ENCODE results near the gene MDC1. TPM values are rescaled to one million over a fixed set of nuclear protein-coding genes. Genes with fewer than 3 reads are reported as not detected.

Gene MDC1
- total and polyA plus RNA-seq, 2 of the 13 experiments (the other 11 are each of a cell fraction or from before 2014, with no cell fraction given) = 8.4 to 14.0 TPM

DNA sequence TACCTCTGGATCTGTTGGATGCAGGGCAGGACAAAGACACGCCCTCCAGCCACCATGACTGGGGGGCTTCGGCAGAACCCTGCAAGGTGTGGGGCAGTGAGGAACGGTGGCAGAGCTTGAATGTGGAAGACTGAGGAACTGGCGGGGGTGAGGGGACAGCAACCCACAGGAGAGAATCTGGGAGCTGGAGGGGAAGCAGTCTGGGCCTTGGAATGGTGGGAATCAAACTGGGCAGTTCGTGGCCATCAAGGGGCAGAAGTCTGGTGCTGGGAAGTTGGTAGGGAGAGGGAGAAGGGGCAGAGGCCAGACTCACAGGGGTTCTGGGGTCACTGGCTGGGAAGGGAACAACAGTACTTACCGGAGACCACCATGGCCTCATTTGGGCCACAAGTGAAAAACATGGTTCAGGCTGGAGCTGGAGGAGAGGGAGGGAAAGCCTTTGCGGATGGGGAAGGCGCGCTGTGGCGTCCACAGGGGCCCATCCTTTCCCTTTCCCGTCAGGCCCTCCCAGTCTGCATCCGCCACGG, 24.8 kb upstream of the MDC1 start (continued):
- TF ChIP-seq, protein P1, sequence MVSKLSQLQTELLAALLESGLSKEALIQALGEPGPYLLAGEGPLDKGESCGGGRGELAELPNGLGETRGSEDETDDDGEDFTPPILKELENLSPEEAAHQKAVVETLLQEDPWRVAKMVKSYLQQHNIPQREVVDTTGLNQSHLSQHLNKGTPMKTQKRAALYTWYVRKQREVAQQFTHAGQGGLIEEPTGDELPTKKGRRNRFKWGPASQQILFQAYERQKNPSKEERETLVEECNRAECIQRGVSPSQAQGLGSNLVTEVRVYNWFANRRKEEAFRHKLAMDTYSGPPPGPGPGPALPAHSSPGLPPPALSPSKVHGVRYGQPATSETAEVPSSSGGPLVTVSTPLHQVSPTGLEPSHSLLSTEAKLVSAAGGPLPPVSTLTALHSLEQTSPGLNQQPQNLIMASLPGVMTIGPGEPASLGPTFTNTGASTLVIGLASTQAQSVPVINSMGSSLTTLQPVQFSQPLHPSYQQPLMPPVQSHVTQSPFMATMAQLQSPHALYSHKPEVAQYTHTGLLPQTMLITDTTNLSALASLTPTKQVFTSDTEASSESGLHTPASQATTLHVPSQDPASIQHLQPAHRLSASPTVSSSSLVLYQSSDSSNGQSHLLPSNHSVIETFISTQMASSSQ (IDR thresholded peaks at IDR 0.05; ENCODE audit: low read depth) = 0 out of 2 replicates have a peak, but pooled peaks have one; percentile 40
- TF ChIP-seq, protein P1 (CRISPR knock-in tag; IDR thresholded peaks at IDR 0.05; ENCODE audit: borderline replicate concordance) = no peak
- no peak for TF ChIP-seq ZFP1 (CRISPR knock-in tag; IDR thresholded peaks at IDR 0.05)
- no peak for TF ChIP-seq ATF4 (CRISPR knock-in tag; IDR thresholded peaks at IDR 0.05)
- 0 out of 2 replicates have a peak, but pooled peaks have one; percentile 45 for TF ChIP-seq AFF4 (CRISPR knock-in tag; IDR thresholded peaks at IDR 0.05)
- peak; percentile 34; the same call in 1 of the 2 replicates for TF ChIP-seq NR1H2 (CRISPR knock-in tag; IDR thresholded peaks at IDR 0.05; ENCODE audit: borderline replicate concordance, low read depth)
- TF ChIP-seq ZNF543 (CRISPR knock-in tag; IDR thresholded peaks at IDR 0.05) = no peak
- TF ChIP-seq, protein P2, sequence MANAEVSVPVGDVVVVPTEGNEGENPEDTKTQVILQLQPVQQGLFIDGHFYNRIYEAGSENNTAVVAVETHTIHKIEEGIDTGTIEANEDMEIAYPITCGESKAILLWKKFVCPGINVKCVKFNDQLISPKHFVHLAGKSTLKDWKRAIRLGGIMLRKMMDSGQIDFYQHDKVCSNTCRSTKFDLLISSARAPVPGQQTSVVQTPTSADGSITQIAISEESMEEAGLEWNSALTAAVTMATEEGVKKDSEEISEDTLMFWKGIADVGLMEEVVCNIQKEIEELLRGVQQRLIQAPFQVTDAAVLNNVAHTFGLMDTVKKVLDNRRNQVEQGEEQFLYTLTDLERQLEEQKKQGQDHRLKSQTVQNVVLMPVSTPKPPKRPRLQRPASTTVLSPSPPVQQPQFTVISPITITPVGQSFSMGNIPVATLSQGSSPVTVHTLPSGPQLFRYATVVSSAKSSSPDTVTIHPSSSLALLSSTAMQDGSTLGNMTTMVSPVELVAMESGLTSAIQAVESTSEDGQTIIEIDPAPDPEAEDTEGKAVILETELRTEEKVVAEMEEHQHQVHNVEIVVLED (CRISPR knock-in tag; IDR thresholded peaks at IDR 0.05; ENCODE audit: borderline replicate concordance) = no peak
- TF ChIP-seq NCOA2 (CRISPR knock-in tag; IDR thresholded peaks at IDR 0.05) = no peak
- TF ChIP-seq ZFP37 (CRISPR knock-in tag; IDR thresholded peaks at IDR 0.05; ENCODE audit: borderline replicate concordance) = no peak; the same call in none of the 2 replicates
- 0 out of 2 replicates have a peak, but pooled peaks have one; percentile 14 for TF ChIP-seq HNF4A (CRISPR knock-in tag; IDR thresholded peaks at IDR 0.05)
- TF ChIP-seq, protein P3, sequence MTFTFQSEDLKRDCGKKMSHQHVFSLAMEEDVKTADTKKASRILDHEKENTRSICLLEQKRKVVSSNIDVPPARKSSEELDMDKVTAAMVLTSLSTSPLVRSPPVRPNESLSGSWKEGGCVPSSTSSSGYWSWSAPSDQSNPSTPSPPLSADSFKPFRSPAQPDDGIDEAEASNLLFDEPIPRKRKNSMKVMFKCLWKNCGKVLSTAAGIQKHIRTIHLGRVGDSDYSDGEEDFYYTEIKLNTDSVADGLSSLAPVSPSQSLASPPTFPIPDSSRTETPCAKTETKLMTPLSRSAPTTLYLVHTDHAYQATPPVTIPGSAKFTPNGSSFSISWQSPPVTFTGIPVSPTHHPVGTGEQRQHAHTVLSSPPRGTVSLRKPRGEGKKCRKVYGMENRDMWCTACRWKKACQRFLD (CRISPR knock-in tag; IDR thresholded peaks at IDR 0.05; ENCODE audit: borderline replicate concordance) = 0 out of 2 replicates have a peak, but pooled peaks have one; percentile 4
- no peak for TF ChIP-seq KDM1A (CRISPR knock-in tag; IDR thresholded peaks at IDR 0.05)
- TF ChIP-seq STAG1 (CRISPR knock-in tag; IDR thresholded peaks at IDR 0.05) = 0 out of 2 replicates have a peak, but pooled peaks have one; percentile 10
- TF ChIP-seq ZSCAN31 (CRISPR knock-in tag; IDR thresholded peaks at IDR 0.05; ENCODE audit: low read depth) = 0 out of 2 replicates have a peak, but pooled peaks have one; percentile 5

Data from HepG2 (cell line).